Hematopoietic multipotent progenitor cell treated with erythropoietin and hydrocortisone succinate and interleukin-3 and kit ligand, for 4 days (in vitro differentiated cells): ENCODE data around the gene CBLN4.

ENCODE experiments used
- DNase-seq: peaks from one replicate; pipeline ENCODE4 v3.0.0-alpha.2; 2015

The CBLN4 gene

GRCh38 chr20:56005389-56005715, at the start of gene CBLN4:
Gene CBLN4, minus strand, starts transcription at chr20:56005519. Its CDS starts 1,348 bp downstream, at chr20:56004171.
- DNase-seq, result no peak

- DNase-seq, result no peak
These were observed 37.9 kb upstream of the CBLN4 start for GRCh38 chr20:56043227-56043626.

GRCh38 chr20:56032251-56032650, 26.9 kb upstream of the CBLN4 start:
- no peak for DNase-seq

GRCh38 chr20:56018716-56019115, 13.4 kb upstream of the CBLN4 start:
- DNase-seq, result no peak

DNA sequence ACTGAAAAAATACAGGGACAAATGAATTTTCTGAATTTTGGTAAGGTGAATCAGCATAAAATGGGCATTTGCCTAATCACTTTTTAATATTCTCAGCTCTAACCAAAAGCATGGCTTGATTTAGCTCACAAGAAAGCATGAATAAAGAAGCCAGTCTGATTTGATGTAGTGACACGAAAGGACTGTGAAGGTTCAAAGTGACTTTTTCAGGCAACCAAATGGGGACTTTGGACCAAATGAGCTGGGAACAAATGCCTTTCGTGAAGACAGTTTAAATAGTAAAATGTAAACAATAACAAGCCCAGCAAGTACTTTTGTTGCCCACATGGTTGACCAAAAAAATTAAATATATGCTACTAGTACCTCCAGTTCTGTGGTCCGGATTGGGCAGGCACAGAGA, 12.9 kb upstream of the CBLN4 start:
- DNase-seq, result no peak

DNA sequence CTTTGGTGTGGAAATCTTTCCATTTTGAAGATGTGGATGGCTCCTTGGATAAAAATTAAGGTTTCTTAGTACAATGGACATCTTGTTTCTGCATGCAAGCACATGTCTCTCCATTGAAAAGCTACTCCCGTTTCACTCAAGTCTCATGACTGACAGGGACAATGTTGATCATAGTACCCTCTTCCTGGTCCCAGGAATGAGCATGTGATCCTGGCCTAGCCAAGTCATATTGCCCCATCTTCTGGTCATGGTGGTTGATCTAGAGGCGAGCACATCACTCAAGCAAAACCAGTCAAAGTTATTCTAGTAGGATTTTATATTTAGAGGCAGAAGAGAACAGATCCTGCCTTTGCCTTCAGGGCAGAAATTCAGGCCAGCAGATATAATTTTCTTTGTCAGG, 12.2 kb upstream of the CBLN4 start:
- DNase-seq, result no peak

DNA sequence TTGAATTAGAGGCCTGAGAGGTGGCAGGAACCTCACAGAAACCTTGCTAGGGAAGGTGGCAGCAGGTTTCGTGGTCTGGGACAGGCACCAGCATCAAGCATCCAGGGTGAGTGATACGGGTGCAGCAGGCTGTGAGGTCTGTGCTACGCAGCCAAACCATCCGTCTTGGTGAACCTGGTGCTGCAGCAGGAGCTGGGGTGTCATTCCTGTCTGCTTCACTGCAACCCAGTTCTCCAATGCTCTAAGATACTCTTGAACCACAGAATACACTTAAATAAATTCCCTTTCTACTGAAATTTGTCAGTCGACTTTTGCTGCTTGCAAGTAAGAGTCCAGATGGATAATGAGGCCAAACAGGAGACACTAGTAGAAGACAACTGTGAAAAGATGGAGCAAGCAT, 9.7 kb upstream of the CBLN4 start:
- no peak for DNase-seq

DNA sequence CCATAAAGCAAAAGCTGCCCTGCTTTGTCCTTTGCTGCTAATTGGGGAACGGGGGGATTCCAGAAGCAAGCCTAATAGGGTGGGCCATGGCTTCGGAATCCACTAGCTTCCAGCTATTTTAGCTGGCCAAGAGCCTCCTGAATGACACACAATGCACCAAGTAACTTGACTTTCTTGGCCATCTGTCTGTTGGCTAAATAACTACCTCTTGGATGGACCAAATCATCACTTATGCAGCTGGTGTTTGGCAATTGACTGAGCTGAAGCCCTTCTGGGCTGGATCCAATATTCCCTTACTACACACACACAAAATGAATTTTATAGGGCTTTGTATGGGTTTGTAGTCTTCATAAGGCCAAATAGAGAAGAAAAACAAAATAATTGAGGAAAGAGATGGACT, 8.8 kb upstream of the CBLN4 start:
- no peak for DNase-seq

DNA sequence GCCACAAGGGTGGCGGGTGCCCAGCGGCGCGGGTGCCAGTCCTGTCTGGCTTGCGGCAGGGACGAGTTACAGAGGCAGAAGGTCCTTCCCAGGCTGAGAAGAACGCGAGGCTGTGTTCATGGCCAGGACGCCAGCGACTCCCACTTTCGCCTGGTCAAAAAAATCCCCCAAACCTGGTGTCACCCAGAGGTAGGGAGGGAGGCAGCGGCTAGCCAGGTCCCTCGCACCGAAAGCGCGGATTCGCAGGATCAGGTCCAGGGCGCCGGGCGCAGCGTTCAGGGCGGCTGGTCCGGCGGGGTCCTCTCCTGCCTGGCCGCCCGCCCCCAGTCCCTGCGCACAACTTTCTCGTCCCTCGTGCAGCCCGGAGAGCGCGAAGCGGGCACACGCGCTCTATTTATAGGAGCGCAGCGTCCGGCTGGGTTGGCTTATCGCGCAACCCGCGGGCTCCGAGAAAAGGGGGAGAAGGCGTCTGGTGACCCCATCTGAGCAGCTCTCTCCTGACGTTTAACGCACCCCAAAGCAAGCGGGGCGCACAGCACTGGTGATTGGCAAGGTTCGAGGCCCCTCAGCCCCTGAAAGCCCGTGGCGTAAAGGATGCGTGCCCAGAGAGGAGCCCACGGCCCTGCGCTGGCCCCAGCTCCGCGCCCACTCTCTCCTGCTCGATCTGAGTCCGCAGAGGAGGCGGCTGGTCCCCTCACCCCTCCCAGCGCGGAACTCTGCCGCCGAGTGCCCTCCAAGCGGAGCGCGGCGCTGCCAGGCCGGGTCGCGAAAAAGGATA, 519 bp downstream of the CBLN4 start:
- no peak for DNase-seq

GRCh38 chr20:56004007-56004406, 1.3 kb downstream of the CBLN4 start:
- peak; percentile 4 for DNase-seq

DNA sequence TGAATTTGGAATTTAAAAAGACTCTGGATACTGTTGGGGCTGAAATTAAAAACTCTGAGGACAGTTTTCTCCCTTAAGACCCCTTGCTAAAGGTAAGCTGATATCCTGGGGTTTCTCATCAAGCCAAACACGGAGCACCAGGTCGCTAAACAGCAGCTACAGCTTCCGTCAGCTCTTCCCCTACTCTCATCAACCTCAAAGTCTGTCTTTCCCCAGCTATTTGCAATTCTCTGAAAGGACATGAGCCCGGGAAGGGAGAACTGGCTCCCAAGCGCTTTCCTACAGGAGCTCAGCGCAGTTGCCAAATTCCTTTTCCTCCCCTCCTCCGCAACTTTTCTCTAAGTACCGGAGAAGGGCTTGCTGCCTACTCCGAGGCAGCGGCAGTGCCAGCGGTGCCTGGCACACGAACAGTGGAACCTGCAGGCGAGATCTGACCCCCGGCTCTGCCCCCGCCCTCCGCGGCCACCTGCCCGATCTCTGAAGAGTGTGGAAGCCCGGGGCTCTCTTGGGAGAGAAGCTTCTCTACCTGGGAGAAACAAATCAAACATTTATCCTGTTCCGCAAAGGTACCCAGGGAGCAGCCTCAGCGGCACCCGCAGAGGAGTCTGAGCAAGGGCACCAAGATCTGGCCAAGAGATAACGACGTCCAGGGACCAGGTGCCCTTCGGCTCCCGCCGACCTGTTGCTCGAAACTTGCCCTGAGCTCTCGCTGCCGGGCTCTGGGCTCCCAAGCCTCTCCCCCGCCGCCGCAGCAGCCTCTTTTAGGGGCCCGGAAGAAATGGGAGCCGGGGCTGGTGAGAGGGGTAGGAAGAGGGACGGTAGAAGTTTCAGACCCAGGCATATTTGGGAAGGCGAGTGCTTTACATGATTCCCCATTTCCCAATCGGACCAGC, 2.2 kb downstream of the CBLN4 start:
- no peak for DNase-seq

GRCh38 chr20:56001890-56002289, 3.4 kb downstream of the CBLN4 start:
- DNase-seq, result no peak

DNA sequence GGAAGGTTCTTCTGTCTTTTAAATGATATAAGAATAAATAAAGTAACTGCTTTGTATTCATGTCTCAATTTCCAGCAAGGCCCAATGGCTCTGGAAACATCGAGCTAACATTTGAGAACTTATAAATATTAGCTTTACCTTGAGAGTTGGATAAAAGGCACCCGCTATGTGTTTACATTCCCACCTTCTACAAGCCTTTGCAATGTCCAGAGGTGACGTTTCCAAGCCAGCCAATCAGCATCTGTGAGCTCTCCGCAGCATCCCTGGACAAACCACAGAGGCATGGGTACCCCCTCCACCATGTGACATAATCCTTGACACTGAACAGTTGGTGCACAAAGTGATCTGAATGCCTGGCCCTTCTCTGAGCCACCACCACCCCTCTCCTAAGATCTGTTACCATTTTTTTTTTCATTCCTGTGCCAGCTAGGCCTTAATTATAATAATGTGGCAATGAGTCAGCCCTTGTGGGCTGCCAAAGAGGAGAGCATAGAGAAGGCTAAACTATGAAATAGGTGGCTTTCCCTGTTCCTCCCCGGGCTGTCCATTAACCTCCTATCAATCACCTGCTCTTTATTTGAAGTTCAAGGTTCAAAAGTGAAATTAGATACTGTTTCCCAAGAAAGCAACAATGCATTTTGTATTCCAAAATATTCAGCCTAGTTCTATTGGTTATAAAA, 4.1 kb downstream of the CBLN4 start:
- no peak for DNase-seq

GRCh38 chr20:55978550-55978949, 26.8 kb downstream of the CBLN4 start:
- no peak for DNase-seq

- no peak for DNase-seq
These were observed 27.4 kb downstream of the CBLN4 start for GRCh38 chr20:55977690-55978459.

- no peak for DNase-seq
These were observed 30.7 kb downstream of the CBLN4 start for GRCh38 chr20:55974491-55975202.

- no peak for DNase-seq
These were observed 40.5 kb downstream of the CBLN4 start for GRCh38 chr20:55964790-55965189.

GRCh38 chr20:55961376-55962330, 43.7 kb downstream of the CBLN4 start:
- DNase-seq, result no peak

DNA sequence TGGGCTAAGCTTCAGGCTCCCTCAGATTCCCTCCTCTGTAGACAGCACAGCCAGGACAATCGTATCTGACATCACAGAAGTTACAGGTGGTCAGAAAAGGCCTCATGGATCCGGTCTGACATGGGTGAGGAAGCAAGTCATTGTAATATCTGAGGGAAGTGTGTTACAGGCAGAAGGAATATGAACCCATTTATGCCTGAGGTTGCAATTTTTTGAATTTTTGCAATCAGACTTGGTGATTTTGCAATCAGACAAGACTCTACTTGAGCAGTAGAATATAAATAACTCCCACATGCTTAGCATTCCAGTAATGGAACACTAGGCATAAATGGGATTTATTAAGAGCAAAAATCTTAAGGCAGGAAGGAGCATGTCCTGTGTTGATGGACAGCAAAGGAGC, 52.1 kb downstream of the CBLN4 start:
- no peak for DNase-seq

GRCh38 chr20:55947701-55948100, 57.6 kb downstream of the CBLN4 start:
- DNase-seq, result no peak
